Ectodermal cell (in vitro differentiated cells): ENCODE results near the gene GARIN1A.
"Not testable (repeated sequence)": the region's sequence is repeated elsewhere in the genome, so short reads cannot be mapped to it uniquely, and the experiment has no call there.

ENCODE experiments used
- H3K27ac ChIP-seq: 2 replicates; pipeline ENCODE4 v1.7.0; 2013; ENCODE audit warnings: mild to moderate bottlenecking, low read depth, low read length; ENCODE audit not compliant: insufficient read depth, poor library complexity, severe bottlenecking
- H3K27me3 ChIP-seq: 2 replicates; pipeline ENCODE4 v1.7.0; 2013; ENCODE audit warnings: mild to moderate bottlenecking, low read length; ENCODE audit not compliant: insufficient read depth, control insufficient read depth, poor library complexity, severe bottlenecking
- H3K36me3 ChIP-seq: one replicate; pipeline ENCODE4 v1.7.0; 2013; ENCODE audit warnings: low read length; ENCODE audit not compliant: control insufficient read depth, insufficient read depth
- H3K4me1 ChIP-seq: one replicate; pipeline ENCODE4 v1.7.0; 2013; ENCODE audit warnings: low read length; ENCODE audit not compliant: control insufficient read depth, insufficient read depth
- H3K4me3 ChIP-seq: 2 replicates; pipeline ENCODE4 v1.7.0; 2013; ENCODE audit warnings: low read depth, low read length, control low read depth; ENCODE audit not compliant: insufficient read depth
- H3K9me3 ChIP-seq: 2 replicates; pipeline ENCODE4 v1.7.0; 2013; ENCODE audit warnings: mild to moderate bottlenecking, low read length, moderate library complexity; ENCODE audit not compliant: control insufficient read depth
- WGBS, 2 experiments: methylation state at CpG; one replicate each; pipeline ENCODE4 v1.1.7; 2013; ENCODE audit warnings: missing lambda C conversion rate in 2 of 2; 5-methylcytosine and 5-hydroxymethylcytosine counted together

GARIN1A gene

DNA sequence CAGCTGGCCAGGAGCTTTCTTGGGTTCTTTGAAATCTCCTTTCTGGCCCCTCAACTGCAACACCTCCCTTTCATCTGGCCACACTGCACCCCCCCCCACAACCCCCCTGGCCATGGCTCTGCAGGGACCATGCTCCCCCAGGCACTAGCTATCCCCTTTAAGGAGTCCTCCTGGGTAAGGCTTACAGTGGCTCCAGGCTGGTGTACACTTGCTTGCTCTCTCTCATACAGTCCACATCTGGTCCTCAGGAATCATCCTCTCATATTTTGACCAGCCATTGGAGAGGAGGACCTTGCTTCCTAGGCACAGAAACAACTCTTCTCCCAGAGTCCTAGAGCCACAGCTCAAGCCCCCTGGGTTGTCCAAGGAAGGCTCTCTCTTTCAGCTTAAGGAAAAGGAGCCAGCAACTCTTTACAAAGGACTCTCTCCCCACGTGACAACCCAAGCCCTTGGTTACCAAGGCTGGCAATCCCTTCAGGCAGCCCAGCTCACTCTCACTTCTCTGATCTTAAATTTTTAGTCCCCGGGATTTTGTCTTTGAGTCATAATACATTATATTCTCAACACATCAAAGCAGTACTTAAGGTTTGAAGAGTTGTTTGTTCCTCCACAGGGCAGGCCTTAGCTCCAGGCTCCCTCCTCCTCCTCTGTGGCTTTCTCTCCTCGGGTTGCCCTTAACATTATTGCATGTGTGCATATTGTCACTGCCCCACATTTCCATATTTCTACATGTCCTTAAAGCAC, 9.9 kb downstream of the GARIN1A start:
- H3K27me3 ChIP-seq = no peaks in the 10 kb centered on the region
- H3K27ac ChIP-seq = no peak overlapping the region
- no peaks in the 10 kb centered on the region for H3K36me3 ChIP-seq
- H3K4me1 ChIP-seq = no peaks in the 10 kb centered on the region
- 58 to 68% methylated on average over 3 of the region's 3 CpGs for WGBS, 2 experiments
- H3K4me3 ChIP-seq = no peak overlapping the region
- H3K9me3 ChIP-seq = no peaks in the 10 kb centered on the region

DNA sequence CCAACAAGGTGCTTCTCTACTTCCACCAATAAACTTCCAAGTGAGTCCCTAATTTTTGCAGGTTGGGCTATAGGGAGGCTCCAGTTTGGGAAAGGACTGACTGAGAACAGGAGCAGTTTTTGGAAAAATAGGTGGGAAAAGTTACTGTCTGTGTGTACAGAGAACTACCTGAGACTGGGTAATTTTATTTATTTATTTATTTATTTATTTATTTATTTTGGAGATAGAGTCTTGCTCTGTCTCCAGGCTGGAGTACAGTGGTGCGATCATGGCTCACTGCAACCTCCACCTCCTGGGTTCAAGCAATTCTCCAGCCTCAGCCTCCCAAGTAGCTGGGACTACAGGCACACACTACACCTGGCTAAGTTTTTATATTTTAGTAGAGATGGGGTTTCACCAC, 11.2 kb downstream of the GARIN1A start:
- 90 to 100% methylated on average over 1 of the region's 1 CpG for WGBS, 2 experiments
- H3K4me1 ChIP-seq, H3K36me3 ChIP-seq, H3K27ac ChIP-seq, H3K9me3 ChIP-seq, H3K4me3 ChIP-seq, H3K27me3 ChIP-seq: not testable (repeated sequence)

DNA sequence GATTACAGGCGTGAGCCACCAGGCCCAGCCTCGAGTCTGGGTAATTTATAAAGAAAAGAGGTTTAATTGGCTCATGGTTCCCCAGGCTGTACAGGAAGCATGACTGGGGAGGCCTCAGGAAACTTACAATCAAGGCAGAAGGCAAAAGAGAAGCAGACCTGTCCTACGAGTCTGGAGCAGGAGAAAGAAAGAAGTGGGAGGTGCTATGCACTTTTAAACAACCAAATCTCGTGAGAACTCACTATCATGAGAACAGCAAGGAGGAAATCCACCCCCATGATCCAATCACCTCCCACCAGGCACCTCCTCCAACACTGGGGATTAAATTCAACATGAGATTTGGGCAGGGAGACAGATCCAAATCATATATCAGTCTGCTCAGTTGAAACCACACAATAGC, 11.6 kb downstream of the GARIN1A start:
- not testable (repeated sequence) for H3K4me3 ChIP-seq, H3K4me1 ChIP-seq, H3K27me3 ChIP-seq, H3K36me3 ChIP-seq, H3K27ac ChIP-seq, H3K9me3 ChIP-seq
- 79 to 90% methylated on average over 4 of the region's 4 CpGs for WGBS, 2 experiments

DNA sequence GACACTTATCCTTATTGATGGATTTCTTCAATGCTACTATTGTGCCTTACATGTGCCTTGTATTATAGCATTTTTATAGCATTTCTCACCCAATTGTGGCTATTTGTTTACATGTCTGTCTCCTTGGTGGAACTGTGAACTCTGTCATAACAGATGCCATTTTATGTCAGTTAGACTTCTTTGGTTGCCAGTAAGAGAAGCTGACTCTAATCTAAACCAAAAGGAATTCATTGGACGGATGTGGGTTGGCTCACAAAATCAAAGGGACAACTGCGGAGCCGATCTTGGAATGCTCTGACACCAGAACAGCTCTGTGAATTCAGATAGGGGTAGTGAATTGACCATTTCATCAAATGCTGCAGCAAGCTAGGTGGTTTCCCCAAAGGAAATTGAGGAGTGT, 15.0 kb downstream of the GARIN1A start:
- Histone ChIP-seq H3K4me3 (no peak overlapping the region), H3K27me3 (no peaks in the 10 kb centered on the region), H3K9me3 (no peaks in the 10 kb centered on the region), H3K4me1 (no peaks in the 10 kb centered on the region), H3K36me3 (no peaks in the 10 kb centered on the region), H3K27ac (no peak overlapping the region)
- WGBS, 2 experiments = 93 to 94% methylated on average over 3 of the region's 3 CpGs

DNA sequence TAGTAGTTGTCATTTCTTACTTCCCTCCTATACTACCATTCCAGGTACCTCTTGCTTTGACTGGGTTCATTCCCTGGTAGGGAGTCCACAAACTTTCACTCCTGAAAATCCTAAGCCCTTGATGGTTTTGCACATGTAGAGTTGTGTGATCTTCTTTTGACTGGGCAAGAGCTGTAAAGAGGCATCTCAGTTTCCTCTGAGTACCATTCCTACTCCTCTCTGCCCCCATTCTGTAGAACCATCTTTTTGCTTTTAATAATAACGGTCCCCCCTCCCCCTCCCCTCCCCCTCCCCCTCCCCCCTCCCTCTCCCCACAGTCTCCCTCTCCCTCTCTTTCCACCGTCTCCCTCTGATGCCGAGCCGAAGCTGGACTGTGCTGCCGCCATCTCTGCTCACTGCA, 16.4 kb downstream of the GARIN1A start:
- Histone ChIP-seq H3K27ac (no peak overlapping the region), H3K4me3 (no peak overlapping the region), H3K9me3 (no peaks in the 10 kb centered on the region), H3K4me1 (no peaks in the 10 kb centered on the region), H3K36me3 (no peaks in the 10 kb centered on the region), H3K27me3 (no peaks in the 10 kb centered on the region)
- no CpG with 5 or more reads among the region's 5 CpGs for WGBS, 2 experiments

DNA sequence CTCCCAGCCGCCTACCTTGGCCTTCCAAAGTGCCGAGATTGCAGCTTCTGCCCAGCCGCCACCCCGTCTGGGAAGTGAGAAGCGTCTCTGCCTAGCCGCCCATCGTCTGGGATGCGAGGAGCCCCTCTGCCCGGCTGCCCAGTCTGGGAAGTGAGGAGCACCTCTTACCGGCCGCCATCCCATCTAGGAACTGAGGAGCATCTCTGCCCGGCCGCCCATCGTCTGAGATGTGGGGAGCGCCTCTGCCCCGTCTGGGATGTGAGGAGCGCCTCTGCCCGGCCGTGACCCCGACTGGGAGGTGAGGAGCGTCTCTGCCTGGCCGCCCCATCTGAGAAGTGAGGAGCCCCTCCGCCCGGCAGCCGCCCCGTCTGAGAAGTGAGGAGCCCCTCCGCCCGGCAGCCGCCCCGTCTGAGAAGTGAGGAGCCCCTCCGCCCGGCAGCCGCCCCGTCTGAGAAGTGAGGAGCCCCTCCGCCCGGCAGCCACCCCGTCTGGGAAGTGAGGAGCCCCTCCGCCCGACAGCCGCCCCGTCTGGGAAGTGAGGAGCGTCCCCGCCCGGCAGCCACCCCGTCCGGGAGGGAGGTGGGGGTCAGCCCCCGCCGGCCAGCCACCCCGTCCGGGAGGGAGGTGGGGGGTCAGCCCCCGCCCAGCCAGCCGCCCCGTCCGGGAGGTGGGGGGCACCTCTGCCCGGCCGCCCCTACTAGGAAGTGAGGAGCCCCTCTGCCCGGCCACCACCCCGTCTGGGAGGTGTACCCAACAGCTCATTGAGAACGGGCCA, 17.3 kb downstream of the GARIN1A start:
- H3K27me3 ChIP-seq, H3K4me3 ChIP-seq, H3K27ac ChIP-seq, H3K36me3 ChIP-seq, H3K9me3 ChIP-seq, H3K4me1 ChIP-seq: not testable (repeated sequence)
- 94% methylated on average over 45 of the region's 59 CpGs for WGBS, 2 experiments

DNA sequence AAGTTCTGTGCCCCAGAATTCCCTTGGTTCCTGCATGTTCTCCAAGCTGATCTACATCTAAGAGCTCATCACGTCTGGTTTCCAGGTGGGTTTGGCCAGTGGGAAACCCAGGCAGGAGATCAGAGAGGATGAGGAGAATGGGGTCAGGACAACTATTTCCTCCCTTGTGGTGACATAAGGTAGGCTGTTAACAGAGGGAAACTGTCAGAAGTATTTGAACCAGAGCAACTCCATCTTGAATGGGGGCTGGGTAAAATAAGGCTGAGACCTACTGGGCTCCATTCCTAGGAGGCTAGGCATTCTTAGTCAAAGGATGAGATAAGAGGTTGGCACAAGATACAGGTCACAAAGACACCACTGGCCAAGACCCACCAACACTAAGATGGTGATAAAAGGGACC, 19.1 kb downstream of the GARIN1A start:
- H3K4me1 ChIP-seq = no peaks in the 10 kb centered on the region
- no peaks in the 10 kb centered on the region for H3K27me3 ChIP-seq
- H3K36me3 ChIP-seq = no peaks in the 10 kb centered on the region
- H3K27ac ChIP-seq = no peak overlapping the region
- no peaks in the 10 kb centered on the region for H3K9me3 ChIP-seq
- 85 to 98% methylated on average over 1 of the region's 1 CpG for WGBS, 2 experiments
- no peak overlapping the region for H3K4me3 ChIP-seq

DNA sequence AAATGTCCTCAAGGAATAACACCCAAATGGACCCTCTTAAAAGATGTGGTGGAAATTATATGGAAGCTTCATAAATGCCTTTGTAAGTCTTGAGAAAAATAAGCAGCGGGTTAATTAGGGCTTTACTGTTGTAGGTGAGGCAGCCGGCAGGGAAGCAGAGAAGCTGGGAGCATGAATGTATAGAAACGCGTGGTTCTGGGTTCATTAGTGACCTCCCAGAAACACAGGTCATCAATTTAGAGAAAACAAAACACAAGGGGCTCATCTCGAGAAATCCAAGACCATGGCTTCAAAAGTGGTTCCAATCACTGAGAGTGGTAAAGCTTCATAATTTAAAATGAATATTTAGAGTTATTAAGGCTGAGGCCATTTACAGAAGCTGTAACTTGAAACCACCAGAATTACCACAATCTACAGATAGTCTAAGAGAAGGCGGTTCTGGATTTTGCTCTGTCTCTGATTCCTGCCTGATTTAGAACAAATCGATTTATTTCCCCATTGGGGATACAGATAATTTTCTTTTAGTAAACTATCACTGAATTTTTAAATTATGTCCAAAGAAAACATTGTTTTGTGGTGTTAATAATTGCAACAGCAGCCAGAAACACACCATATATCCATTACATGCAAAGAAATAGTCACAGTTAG, 20.7 kb downstream of the GARIN1A start:
- Histone ChIP-seq H3K9me3 (no peaks in the 10 kb centered on the region), H3K4me3 (no peak overlapping the region), H3K36me3 (no peaks in the 10 kb centered on the region), H3K27ac (no peak overlapping the region), H3K27me3 (no peaks in the 10 kb centered on the region), H3K4me1 (no peaks in the 10 kb centered on the region)
- 81 to 88% methylated on average over 5 to 6 of the region's 7 CpGs for WGBS, 2 experiments

DNA sequence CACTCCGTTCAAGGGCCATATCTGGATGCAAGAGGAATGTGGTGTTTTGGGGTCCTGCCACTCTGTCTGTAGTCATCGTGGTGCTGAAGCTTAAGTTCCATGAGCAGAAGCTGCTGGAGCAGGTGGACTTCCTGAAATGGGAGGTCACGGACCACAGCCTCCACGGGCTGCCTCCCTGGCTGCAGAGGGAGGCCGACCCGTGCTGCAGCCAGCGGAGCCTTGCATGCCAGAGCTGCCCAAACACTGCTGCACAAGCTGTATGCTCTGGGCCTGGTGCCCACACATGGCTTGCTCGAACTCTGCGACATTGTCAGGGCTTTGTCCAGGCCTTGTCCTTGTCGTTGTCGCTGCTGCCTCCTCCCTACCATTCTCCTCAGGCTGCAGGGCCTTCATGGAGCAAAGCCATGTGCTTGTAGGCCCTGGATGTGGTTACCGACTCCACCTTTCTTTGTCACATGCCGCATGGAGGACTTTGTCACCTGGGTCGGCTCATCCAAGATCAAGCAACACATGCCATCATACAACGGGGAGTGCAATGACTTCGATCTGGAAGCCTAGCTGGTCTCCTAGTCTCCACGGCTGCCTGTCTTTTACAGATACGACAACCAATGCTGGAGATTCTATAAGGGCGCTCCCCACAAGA, 21.4 kb downstream of the GARIN1A start:
- Histone ChIP-seq H3K4me3 (no peak overlapping the region), H3K27ac (no peak overlapping the region), H3K9me3 (no peaks in the 10 kb centered on the region), H3K4me1 (no peaks in the 10 kb centered on the region), H3K27me3 (no peaks in the 10 kb centered on the region), H3K36me3 (no peaks in the 10 kb centered on the region)
- 92% methylated on average over 19 of the region's 19 CpGs for WGBS, 2 experiments

DNA sequence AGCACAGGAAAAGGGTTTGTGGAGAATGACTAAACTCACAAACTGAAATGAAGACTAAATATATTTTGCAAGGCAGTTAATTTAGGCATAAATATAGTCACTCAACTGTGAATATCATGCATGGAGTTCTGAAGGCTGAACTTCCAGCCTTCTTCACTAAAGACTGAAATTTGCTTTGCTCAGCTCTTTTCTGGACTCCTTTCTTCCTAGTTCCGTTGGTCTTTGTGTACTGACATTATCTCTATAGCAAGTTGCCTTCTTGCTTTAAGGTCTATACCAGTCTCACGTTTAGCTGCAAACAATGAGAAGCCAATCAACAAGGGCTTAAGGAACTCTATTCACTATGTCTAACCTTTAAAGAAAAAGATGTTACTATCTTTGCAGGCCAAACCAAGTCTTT, 22.6 kb downstream of the GARIN1A start:
- 62 to 64% methylated on average over 2 of the region's 2 CpGs for WGBS, 2 experiments
- Histone ChIP-seq H3K27ac (no peak overlapping the region), H3K4me3 (no peak overlapping the region), H3K36me3 (no peaks in the 10 kb centered on the region), H3K9me3 (no peaks in the 10 kb centered on the region), H3K27me3 (no peaks in the 10 kb centered on the region), H3K4me1 (no peaks in the 10 kb centered on the region)
